D721Med (cell line): ENCODE measurements around the gene MSRB1.

Experiments
- DNase-seq: peaks from one replicate; pipeline ENCODE4 v3.0.0; 2011; ENCODE audit warnings: low spot score; ENCODE audit not compliant: insufficient read length
- FAIRE-seq: peaks from 2 replicates; lab custom pipeline; 2011; peaks lifted over from hg19 to GRCh38; lab: Jason Lieb, UNC
- CTCF ChIP-seq: IDR thresholded peaks from 2 replicates; pipeline ENCODE4 v1.5.1; 2012; ENCODE audit warnings: mild to moderate bottlenecking, control low read depth; ENCODE audit not compliant: insufficient read depth; ENCODE audit errors: missing control alignments

Gene MSRB1

GRCh38 chr16:1942810-1943726, at the start of gene MSRB1:
MSRB1 (minus strand) TSS chr16:1943199; CDS start chr16:1943156, 43 bp downstream.
- peak; percentile 99 for DNase-seq
- no peak for FAIRE-seq
- no peak for TF ChIP-seq CTCF

- no peak for TF ChIP-seq CTCF
- FAIRE-seq (no peak), DNase-seq (no peak)
These were observed 49.1 kb upstream of the MSRB1 start for GRCh38 chr16:1991948-1992703.

- DNase-seq, result no peak
- FAIRE-seq, result no peak
- TF ChIP-seq CTCF, result no peak
These were observed 48.6 kb upstream of the MSRB1 start for GRCh38 chr16:1991588-1991947.

GRCh38 chr16:1991135-1991551, 48.1 kb upstream of the MSRB1 start:
- no peak for TF ChIP-seq CTCF
- FAIRE-seq (no peak), DNase-seq (no peak)

- DNase-seq (peak; percentile 68), FAIRE-seq (no peak)
- TF ChIP-seq CTCF, result no peak
These were observed 47.5 kb upstream of the MSRB1 start for GRCh38 chr16:1990351-1991134.

- DNase-seq (no peak), FAIRE-seq (no peak)
- no peak for TF ChIP-seq CTCF
These were observed 47.0 kb upstream of the MSRB1 start for GRCh38 chr16:1990101-1990350.
